ENCODE results near the gene SOX15. TPM values are rescaled to one million over a fixed set of nuclear protein-coding genes. Genes with fewer than 3 reads are reported as not detected.

SOX15 gene
- total and polyA plus RNA-seq, 10 of the 15 experiments (the other 5 are each of a cell fraction or from before 2014, with no cell fraction given), result 0.06 to 0.53 (median 0.16) TPM; not detected in 2

DNA sequence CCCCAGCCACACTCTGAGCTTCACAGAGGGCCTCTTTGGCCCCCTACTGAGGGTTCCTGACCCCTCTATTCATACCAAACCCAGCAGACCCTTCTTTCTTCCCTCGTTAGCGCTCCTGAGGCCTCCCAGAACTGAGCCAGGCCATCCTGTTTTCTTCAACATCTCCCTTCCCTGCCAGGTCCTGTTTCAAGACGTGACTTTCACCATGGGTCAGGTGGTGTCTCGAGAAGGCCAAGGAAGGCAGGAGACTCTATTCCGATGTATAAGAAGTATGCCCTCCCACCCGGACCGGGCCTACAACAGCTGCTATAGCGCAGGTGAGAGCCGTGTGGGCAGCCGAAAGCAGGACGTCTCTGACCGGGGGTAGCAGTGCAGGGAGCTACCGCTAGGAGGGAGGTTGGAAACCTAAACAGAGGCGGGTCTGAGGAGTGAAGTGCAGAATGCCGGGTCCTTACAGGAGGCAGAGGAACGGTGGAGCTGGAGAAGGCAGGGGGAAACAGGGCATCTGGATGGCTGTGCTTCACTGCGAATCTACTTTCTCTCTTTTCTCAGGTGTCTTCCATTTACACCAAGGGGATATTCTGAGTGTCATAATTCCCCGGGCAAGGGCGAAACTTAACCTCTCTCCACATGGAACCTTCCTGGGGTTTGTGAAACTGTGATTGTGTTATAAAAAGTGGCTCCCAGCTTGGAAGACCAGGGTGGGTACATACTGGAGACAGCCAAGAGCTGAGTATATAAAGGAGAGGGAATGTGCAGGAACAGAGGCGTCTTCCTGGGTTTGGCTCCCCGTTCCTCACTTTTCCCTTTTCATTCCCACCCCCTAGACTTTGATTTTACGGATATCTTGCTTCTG lies 29.5 kb downstream of the SOX15 start (continued):
- TF ChIP-seq CTCF (IDR thresholded peaks at IDR 0.05 in 2 of 3, conservative IDR thresholded peaks at IDR 0.05 in 1 of 3; ENCODE audit: control insufficient read depth in 2 of 3, extremely low read depth in 1 of 3, insufficient read depth in 1 of 3, low read depth in 3 of 3, low read length in 3 of 3) (peak; percentile 68 to 93 (median 83)), BHLHE40 (IDR thresholded peaks at IDR 0.05; ENCODE audit: borderline replicate concordance in 1 of 2, low read depth in 2 of 2, low read length in 1 of 2) (peak in 1 of 2 experiments; percentile 22; a peak in 1 of 4 replicates), E2F4 (IDR thresholded peaks at IDR 0.05; ENCODE audit: low read depth, low read length) (0 out of 2 replicates have a peak, but pooled peaks have one; percentile 17), RAD21 (IDR thresholded peaks at IDR 0.05; ENCODE audit: insufficient read depth, low read depth, low read length) (peak; percentile 33), TCF7 (IDR thresholded peaks at IDR 0.05; ENCODE audit: borderline replicate concordance) (no peak), POLR2AphosphoS2 (IDR thresholded peaks at IDR 0.05; ENCODE audit: low read depth, low read length) (no peak), DPF2 (IDR thresholded peaks at IDR 0.05) (no peak), IKZF1 (conservative IDR thresholded peaks at IDR 0.05) (no peak; the same call in 1 of the 2 replicates), MLLT1 (IDR thresholded peaks at IDR 0.05) (0 out of 2 replicates have a peak, but pooled peaks have one; percentile 12), TCF12 (IDR thresholded peaks at IDR 0.05; ENCODE audit: low read depth, low read length) (0 out of 2 replicates have a peak, but pooled peaks have one; percentile 59), SMC3 (IDR thresholded peaks at IDR 0.05; ENCODE audit: borderline replicate concordance, low read length) (peak; percentile 42; the same call in 1 of the 2 replicates), ZBED1 (IDR thresholded peaks at IDR 0.05; ENCODE audit: borderline replicate concordance) (no peak), NR2F1 (conservative IDR thresholded peaks at IDR 0.05) (no peak), HDGF (IDR thresholded peaks at IDR 0.05) (no peak)
- TF ChIP-seq, protein P1, sequence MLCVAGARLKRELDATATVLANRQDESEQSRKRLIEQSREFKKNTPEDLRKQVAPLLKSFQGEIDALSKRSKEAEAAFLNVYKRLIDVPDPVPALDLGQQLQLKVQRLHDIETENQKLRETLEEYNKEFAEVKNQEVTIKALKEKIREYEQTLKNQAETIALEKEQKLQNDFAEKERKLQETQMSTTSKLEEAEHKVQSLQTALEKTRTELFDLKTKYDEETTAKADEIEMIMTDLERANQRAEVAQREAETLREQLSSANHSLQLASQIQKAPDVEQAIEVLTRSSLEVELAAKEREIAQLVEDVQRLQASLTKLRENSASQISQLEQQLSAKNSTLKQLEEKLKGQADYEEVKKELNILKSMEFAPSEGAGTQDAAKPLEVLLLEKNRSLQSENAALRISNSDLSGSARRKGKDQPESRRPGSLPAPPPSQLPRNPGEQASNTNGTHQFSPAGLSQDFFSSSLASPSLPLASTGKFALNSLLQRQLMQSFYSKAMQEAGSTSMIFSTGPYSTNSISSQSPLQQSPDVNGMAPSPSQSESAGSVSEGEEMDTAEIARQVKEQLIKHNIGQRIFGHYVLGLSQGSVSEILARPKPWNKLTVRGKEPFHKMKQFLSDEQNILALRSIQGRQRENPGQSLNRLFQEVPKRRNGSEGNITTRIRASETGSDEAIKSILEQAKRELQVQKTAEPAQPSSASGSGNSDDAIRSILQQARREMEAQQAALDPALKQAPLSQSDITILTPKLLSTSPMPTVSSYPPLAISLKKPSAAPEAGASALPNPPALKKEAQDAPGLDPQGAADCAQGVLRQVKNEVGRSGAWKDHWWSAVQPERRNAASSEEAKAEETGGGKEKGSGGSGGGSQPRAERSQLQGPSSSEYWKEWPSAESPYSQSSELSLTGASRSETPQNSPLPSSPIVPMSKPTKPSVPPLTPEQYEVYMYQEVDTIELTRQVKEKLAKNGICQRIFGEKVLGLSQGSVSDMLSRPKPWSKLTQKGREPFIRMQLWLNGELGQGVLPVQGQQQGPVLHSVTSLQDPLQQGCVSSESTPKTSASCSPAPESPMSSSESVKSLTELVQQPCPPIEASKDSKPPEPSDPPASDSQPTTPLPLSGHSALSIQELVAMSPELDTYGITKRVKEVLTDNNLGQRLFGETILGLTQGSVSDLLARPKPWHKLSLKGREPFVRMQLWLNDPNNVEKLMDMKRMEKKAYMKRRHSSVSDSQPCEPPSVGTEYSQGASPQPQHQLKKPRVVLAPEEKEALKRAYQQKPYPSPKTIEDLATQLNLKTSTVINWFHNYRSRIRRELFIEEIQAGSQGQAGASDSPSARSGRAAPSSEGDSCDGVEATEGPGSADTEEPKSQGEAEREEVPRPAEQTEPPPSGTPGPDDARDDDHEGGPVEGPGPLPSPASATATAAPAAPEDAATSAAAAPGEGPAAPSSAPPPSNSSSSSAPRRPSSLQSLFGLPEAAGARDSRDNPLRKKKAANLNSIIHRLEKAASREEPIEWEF (IDR thresholded peaks at IDR 0.05; ENCODE audit: insufficient replicate concordance, low read depth, low read length), result no peak
